H1 (cell line): ENCODE measurements around the gene NLRC3. TPM values are rescaled to one million over a fixed set of nuclear protein-coding genes. Genes with fewer than 3 reads are reported as not detected.

Source experiments
- CTCF ChIA-PET: fragments of 300-600 bp; sonication (Branson Sonifier 250); formaldehyde crosslinking; loops from one replicate; lab custom pipeline; 2021; ENCODE audit not compliant: partially characterized antibody; lab: Charles Lee
- POLR2A ChIA-PET: fragments of 300-600 bp; sonication (Branson Sonifier 250); formaldehyde crosslinking; loops from one replicate; lab custom pipeline; 2021; ENCODE audit warnings: inconsistent platforms; ENCODE audit not compliant: partially characterized antibody; lab: Charles Lee
- DNase-seq, 2 experiments: peaks; one replicate each; pipeline versions ENCODE4 v3.0.0 to v3.0.0-alpha.2; 2010 to 2022; ENCODE audit warnings: low spot score in 2 of 2, low read depth in 1 of 2, mixed read lengths in 1 of 2
- FAIRE-seq: peaks from 2 replicates; lab custom pipeline; 2011; peaks lifted over from hg19 to GRCh38; lab: Jason Lieb, UNC
- H2AFZ ChIP-seq: 2 replicates; pipeline ENCODE4 v1.8.1; 2012; ENCODE audit warnings: low read length, inconsistent platforms
- H2AK5ac ChIP-seq: 2 replicates; pipeline ENCODE4 v1.6.1; 2013; ENCODE audit warnings: low read depth, low read length
- H2BK120ac ChIP-seq: replicated peaks from 2 replicates; pipeline ENCODE3; 2013; ENCODE audit warnings: low read depth, low read length, inconsistent platforms
- H2BK12ac ChIP-seq: 2 replicates; pipeline ENCODE4 v1.6.1; 2013; ENCODE audit warnings: low read depth, low read length
- H2BK15ac ChIP-seq: 2 replicates; pipeline ENCODE4 v1.6.1; 2013; ENCODE audit warnings: low read length
- H2BK20ac ChIP-seq: 2 replicates; pipeline ENCODE4 v1.6.1; 2013; ENCODE audit warnings: low read length
- H2BK5ac ChIP-seq: 2 replicates; pipeline ENCODE4 v1.6.1; 2013; ENCODE audit warnings: low read depth, low read length
- H3K14ac ChIP-seq: 2 replicates; pipeline ENCODE4 v1.6.1; 2013; ENCODE audit warnings: inconsistent platforms; ENCODE audit not compliant: insufficient read length
- H3K18ac ChIP-seq: 2 replicates; pipeline ENCODE4 v1.6.1; 2013; ENCODE audit warnings: low read length; ENCODE audit errors: extremely low read depth
- H3K23ac ChIP-seq: 2 replicates; pipeline ENCODE4 v1.6.1; 2013; ENCODE audit warnings: inconsistent platforms; ENCODE audit not compliant: insufficient read length
- H3K23me2 ChIP-seq: 2 replicates; pipeline ENCODE4 v1.6.1; 2013; ENCODE audit warnings: low read depth, low read length
- H3K27ac ChIP-seq: 2 replicates; pipeline ENCODE4 v1.6.1; 2011; ENCODE audit warnings: low read depth, low read length, inconsistent platforms
- H3K27me3 ChIP-seq, 4 experiments: replicated peaks in 1 of 4; 1 replicate in 1 of 4; 2 replicates in 3 of 4; pipeline versions ENCODE4 v1.6.1 to v1.8.1; 2011 to 2013; ENCODE audit warnings: low read length in 3 of 4, mild to moderate bottlenecking in 3 of 4, inconsistent platforms in 2 of 4, mixed read lengths in 2 of 4, moderate library complexity in 1 of 4; ENCODE audit not compliant: control insufficient read depth in 3 of 4, insufficient read depth in 3 of 4; ENCODE audit errors: extremely low read depth in 1 of 4
- H3K36me3 ChIP-seq, 4 experiments: 2 replicates each; pipeline versions ENCODE4 v1.6.1 to v1.8.1; 2011 to 2013; ENCODE audit warnings: mild to moderate bottlenecking in 4 of 4, low read length in 3 of 4, moderate library complexity in 2 of 4, control low read depth in 1 of 4, inconsistent platforms in 1 of 4; ENCODE audit not compliant: insufficient read depth in 4 of 4, control insufficient read depth in 2 of 4
- H3K4ac ChIP-seq: replicated peaks from 2 replicates; pipeline ENCODE3; 2013; ENCODE audit warnings: low read length, low read depth, mixed read lengths, inconsistent platforms; ENCODE audit not compliant: insufficient read length
- H3K4me1 ChIP-seq, 4 experiments: replicated peaks in 1 of 4; 1 replicate in 1 of 4; 2 replicates in 3 of 4; pipeline versions ENCODE4 v1.6.1 to v1.8.1; 2011 to 2013; ENCODE audit warnings: low read length in 3 of 4, inconsistent platforms in 2 of 4, mixed read lengths in 1 of 4; ENCODE audit not compliant: insufficient read depth in 4 of 4, control insufficient read depth in 3 of 4
- H3K4me2 ChIP-seq, 2 experiments: 2 replicates each; pipeline versions ENCODE4 v1.6.1 to v1.8.1; 2011 to 2013; ENCODE audit warnings: low read depth in 2 of 2, low read length in 2 of 2, control low read depth in 1 of 2, inconsistent platforms in 1 of 2, mild to moderate bottlenecking in 1 of 2; ENCODE audit not compliant: insufficient read depth in 1 of 2
- H3K4me3 ChIP-seq, 4 experiments: fragments of 200-600, 300-600 bp in 1 of 4; sonication (generic), shearing (Covaris generic), sonication (Bioruptor Twin) in 1 of 4; 2 replicates each; pipeline versions ENCODE4 v1.5.1 to v1.8.1; 2011 to 2016; ENCODE audit warnings: low read length in 4 of 4, low read depth in 3 of 4, control low read depth in 2 of 4, inconsistent platforms in 2 of 4, mild to moderate bottlenecking in 2 of 4, mixed read lengths in 1 of 4, moderate library complexity in 1 of 4; ENCODE audit not compliant: insufficient read depth in 2 of 4; ENCODE audit errors: extremely low read depth in 1 of 4
- H3K56ac ChIP-seq: replicated peaks from 2 replicates; pipeline ENCODE3; 2013; ENCODE audit warnings: low read depth, mild to moderate bottlenecking, mixed read lengths, low read length, inconsistent platforms; ENCODE audit not compliant: insufficient read length
- H3K79me1 ChIP-seq: 2 replicates; pipeline ENCODE4 v1.6.1; 2013; ENCODE audit warnings: low read depth, low read length, control low read depth
- H3K79me2 ChIP-seq, 2 experiments: 2 replicates each; pipeline versions ENCODE4 v1.6.1 to v1.8.1; 2012 to 2013; ENCODE audit warnings: low read length in 2 of 2, mild to moderate bottlenecking in 2 of 2, inconsistent platforms in 1 of 2; ENCODE audit not compliant: insufficient read depth in 2 of 2, control insufficient read depth in 1 of 2
- H3K9ac ChIP-seq, 4 experiments: replicated peaks in 1 of 4; 1 replicate in 1 of 4; 2 replicates in 3 of 4; pipeline versions ENCODE4 v1.6.1 to v1.8.1; 2011 to 2013; ENCODE audit warnings: low read depth in 3 of 4, low read length in 3 of 4, control low read depth in 2 of 4, mild to moderate bottlenecking in 2 of 4, moderate library complexity in 2 of 4, inconsistent platforms in 1 of 4; ENCODE audit errors: extremely low read depth in 1 of 4
- H3K9me3 ChIP-seq, 2 experiments: 2 replicates each; pipeline versions ENCODE4 v1.6.1 to v1.8.1; 2012 to 2013; ENCODE audit warnings: mild to moderate bottlenecking in 2 of 2, moderate library complexity in 2 of 2, control low read depth in 1 of 2, inconsistent platforms in 1 of 2, low read depth in 1 of 2, low read length in 1 of 2, mixed read lengths in 1 of 2; ENCODE audit not compliant: insufficient read depth in 2 of 2
- H4K20me1 ChIP-seq, 2 experiments: replicated peaks in 1 of 2; 2 replicates each; pipeline versions ENCODE3 to v1.8.1; 2011 to 2013; ENCODE audit warnings: inconsistent platforms in 2 of 2, low read length in 2 of 2, mild to moderate bottlenecking in 1 of 2; ENCODE audit not compliant: insufficient read depth in 2 of 2, control insufficient read depth in 1 of 2
- H4K5ac ChIP-seq: 2 replicates; pipeline ENCODE4 v1.6.1; 2013; ENCODE audit warnings: low read length, low read depth, mixed read lengths, inconsistent platforms; ENCODE audit not compliant: insufficient read length
- H4K8ac ChIP-seq: 2 replicates; pipeline ENCODE4 v1.8.0; 2013; ENCODE audit warnings: mild to moderate bottlenecking, moderate library complexity, low read length, inconsistent platforms; ENCODE audit not compliant: insufficient read depth; ENCODE audit errors: extremely low read depth
- H4K91ac ChIP-seq: replicated peaks from 2 replicates; pipeline ENCODE3; 2013; ENCODE audit warnings: low read length, mixed read lengths, inconsistent platforms; ENCODE audit not compliant: insufficient read length
- CEBPB ChIP-seq: IDR thresholded peaks from 2 replicates; pipeline ENCODE4 v1.6.1; 2012; ENCODE audit warnings: low read depth, low read length
- RFX5 ChIP-seq: IDR thresholded peaks from 2 replicates; pipeline ENCODE4 v1.6.1; 2011; ENCODE audit warnings: low read depth, low read length, improper control_type of control experiment, borderline replicate concordance
- WGBS, 2 experiments: shearing (Covaris generic) in 1 of 2; methylation state at CpG; one replicate each; pipeline versions ENCODE4 v1.1.6 to v1.1.7; 2013 to 2015; ENCODE audit warnings: low lambda C conversion rate in 2 of 2, mixed read lengths in 2 of 2, inconsistent platforms in 1 of 2, low coverage in 1 of 2, missing lambda C conversion rate in 1 of 2; ENCODE audit not compliant: insufficient replicate concordance in 2 of 2, insufficient coverage in 1 of 2, insufficient read length in 1 of 2; ENCODE audit errors: extremely low coverage in 1 of 2, missing lambda C conversion rate in 1 of 2; 5-methylcytosine and 5-hydroxymethylcytosine counted together
- polyA plus RNA-seq, 7 experiments: library from polyadenylated mRNA; depleted of rRNA in 3 of 7; stranded (reverse) in 5 of 7; unstranded in 2 of 7; fragments of >200 nt in 5 of 7; fragments of 200-250 nt in 2 of 7; gene quantifications; 1 replicate in 5 of 7; 2 replicates in 1 of 7; 4 replicates in 1 of 7; pipeline versions ENCODE4 v1.2.1 to v1.2.3, GENCODE V29; 2011 to 2013; ENCODE audit warnings: missing spikeins in 2 of 7, mixed read lengths in 2 of 7
- total RNA-seq: library from RNA; stranded (reverse); fragmentation: NEBNext Ultra II Directional; extraction: Animal tissue kit (Norgen Biotek cat#: 25700); gene quantifications from 2 replicates; pipeline ENCODE4 v1.2.1, GENCODE V29; 2021
- TF ChIP-seq, protein P1 (sequence below), 3 experiments: IDR thresholded peaks; 1 replicate in 2 of 3; 2 replicates in 1 of 3; pipeline versions ENCODE4 v1.5.1 to v1.6.1; 2011; ENCODE audit warnings: low read length in 3 of 3, mild to moderate bottlenecking in 3 of 3, inconsistent platforms in 2 of 3, low read depth in 1 of 3, moderate library complexity in 1 of 3; ENCODE audit not compliant: insufficient read depth in 1 of 3; ENCODE audit errors: control extremely low read depth in 1 of 3

The NLRC3 gene
- total and polyA plus RNA-seq, 2 of the 8 experiments (the other 6 are each of a cell fraction or from before 2014, with no cell fraction given) = 0.18 to 0.20 TPM

DNA sequence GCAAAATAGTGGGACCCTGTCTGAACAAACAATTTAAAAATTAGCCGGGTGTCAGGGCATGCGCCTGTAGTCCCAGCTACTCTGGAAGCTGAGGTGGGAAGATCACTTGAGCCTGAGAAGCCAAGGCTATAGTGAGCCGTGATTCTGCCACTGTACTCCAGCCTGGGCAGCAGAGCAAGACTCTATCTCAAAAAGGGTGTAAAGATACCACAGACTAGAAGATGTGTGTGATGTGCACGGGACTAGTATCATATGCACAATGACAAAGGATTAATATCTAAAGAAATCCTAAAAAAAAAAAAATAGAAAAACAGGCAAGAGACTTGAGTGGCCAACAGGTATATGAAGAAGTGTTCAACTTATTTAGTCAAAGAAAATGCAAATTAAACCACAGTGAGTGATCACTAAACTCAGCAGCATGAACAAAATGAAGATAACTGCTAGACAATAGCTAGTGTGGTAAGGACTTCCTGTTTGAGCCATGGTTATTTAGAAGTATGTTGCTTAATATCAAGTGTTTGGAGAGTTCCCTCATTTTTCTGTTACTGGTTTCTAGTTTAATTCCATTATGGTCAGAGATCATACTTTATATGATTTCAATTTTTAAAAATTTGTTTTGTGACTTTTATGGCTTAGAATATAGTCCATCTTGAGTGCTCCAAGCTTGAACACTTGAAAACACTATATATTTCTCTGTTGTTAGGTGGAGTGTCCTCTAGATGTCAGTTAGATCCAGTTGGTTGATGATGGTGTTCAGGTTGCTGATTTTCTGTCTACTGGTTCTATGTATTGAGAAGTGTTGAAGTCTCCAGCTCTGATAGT is 48.9 kb upstream of the NLRC3 start:
- H3K4me1 ChIP-seq = peaks cover 0 to 3% (median 0%) of the 10 kb centered on the region in 4 experiments; a peak in 2 of 7 replicates
- 90% methylated on average over 4 of the region's 4 CpGs; no CpG with 5 or more reads in 1 of the 2 experiments for WGBS, 2 experiments
- H3K4me2 ChIP-seq = no peak overlapping the region
- DNase-seq = peak in 1 of 2 experiments; percentile 27
- TF ChIP-seq, protein P1, sequence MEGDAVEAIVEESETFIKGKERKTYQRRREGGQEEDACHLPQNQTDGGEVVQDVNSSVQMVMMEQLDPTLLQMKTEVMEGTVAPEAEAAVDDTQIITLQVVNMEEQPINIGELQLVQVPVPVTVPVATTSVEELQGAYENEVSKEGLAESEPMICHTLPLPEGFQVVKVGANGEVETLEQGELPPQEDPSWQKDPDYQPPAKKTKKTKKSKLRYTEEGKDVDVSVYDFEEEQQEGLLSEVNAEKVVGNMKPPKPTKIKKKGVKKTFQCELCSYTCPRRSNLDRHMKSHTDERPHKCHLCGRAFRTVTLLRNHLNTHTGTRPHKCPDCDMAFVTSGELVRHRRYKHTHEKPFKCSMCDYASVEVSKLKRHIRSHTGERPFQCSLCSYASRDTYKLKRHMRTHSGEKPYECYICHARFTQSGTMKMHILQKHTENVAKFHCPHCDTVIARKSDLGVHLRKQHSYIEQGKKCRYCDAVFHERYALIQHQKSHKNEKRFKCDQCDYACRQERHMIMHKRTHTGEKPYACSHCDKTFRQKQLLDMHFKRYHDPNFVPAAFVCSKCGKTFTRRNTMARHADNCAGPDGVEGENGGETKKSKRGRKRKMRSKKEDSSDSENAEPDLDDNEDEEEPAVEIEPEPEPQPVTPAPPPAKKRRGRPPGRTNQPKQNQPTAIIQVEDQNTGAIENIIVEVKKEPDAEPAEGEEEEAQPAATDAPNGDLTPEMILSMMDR (IDR thresholded peaks at IDR 0.05; ENCODE audit: control extremely low read depth in 1 of 3, insufficient read depth in 1 of 3, low read depth in 1 of 3, low read length in 3 of 3) = no peak
- TF ChIP-seq CEBPB (no peak), RFX5 (no peak)
- H3K23me2 ChIP-seq = no peaks in the 10 kb centered on the region
- H2BK15ac ChIP-seq = no peak overlapping the region
- H3K4ac ChIP-seq = no peak overlapping the region
- H3K56ac ChIP-seq = no peak overlapping the region
- no peak for FAIRE-seq
- no peak overlapping the region for H4K91ac ChIP-seq
- H4K8ac ChIP-seq = no peak overlapping the region
- no peak overlapping the region for H3K4me3 ChIP-seq
- H3K36me3 ChIP-seq = no peaks in the 10 kb centered on the region
- H4K20me1 ChIP-seq = peaks cover 0 to 2% of the 10 kb centered on the region in 2 experiments
- no peak overlapping the region for H2BK20ac ChIP-seq
- no peak overlapping the region for H2AK5ac ChIP-seq
- ChIA-PET POLR2A (interaction anchor here (0.5 to 0.6 kb wide), 2 partner anchors 17 to 315 kb away, joined by 3 read pairs; no protein-coding TSS in a partner anchor), CTCF (interaction anchor here (0.6 to 1.0 kb wide), 3 partner anchors 18 to 40 kb away, joined by 3 to 4 read pairs (median 3); no protein-coding TSS in a partner anchor)
- no peaks in the 10 kb centered on the region for H3K27me3 ChIP-seq
- H3K79me2 ChIP-seq = no peaks in the 10 kb centered on the region; a peak in 1 of 4 replicates
- no peak overlapping the region for H2AFZ ChIP-seq
- no peak overlapping the region for H4K5ac ChIP-seq
- H3K18ac ChIP-seq = no peak overlapping the region
- no peak overlapping the region for H2BK5ac ChIP-seq
- no peak overlapping the region for H3K23ac ChIP-seq
- H3K9ac ChIP-seq = no peak overlapping the region
- no peak overlapping the region for H2BK12ac ChIP-seq
- no peak overlapping the region for H3K14ac ChIP-seq
- no peaks in the 10 kb centered on the region for H3K9me3 ChIP-seq
- H3K79me1 ChIP-seq = no peaks in the 10 kb centered on the region; the same call in 1 of the 2 replicates
- no peak overlapping the region for H3K27ac ChIP-seq
- no peak overlapping the region for H2BK120ac ChIP-seq
